ENCODE results near the gene ZNF487.
A peak's percentile ranks its signal among the peaks of the same experiment; 100 is the strongest.
"Not testable (repeated sequence)": the region's sequence is repeated elsewhere in the genome, so short reads cannot be mapped to it uniquely, and the experiment has no call there.

Gene ZNF487

DNA sequence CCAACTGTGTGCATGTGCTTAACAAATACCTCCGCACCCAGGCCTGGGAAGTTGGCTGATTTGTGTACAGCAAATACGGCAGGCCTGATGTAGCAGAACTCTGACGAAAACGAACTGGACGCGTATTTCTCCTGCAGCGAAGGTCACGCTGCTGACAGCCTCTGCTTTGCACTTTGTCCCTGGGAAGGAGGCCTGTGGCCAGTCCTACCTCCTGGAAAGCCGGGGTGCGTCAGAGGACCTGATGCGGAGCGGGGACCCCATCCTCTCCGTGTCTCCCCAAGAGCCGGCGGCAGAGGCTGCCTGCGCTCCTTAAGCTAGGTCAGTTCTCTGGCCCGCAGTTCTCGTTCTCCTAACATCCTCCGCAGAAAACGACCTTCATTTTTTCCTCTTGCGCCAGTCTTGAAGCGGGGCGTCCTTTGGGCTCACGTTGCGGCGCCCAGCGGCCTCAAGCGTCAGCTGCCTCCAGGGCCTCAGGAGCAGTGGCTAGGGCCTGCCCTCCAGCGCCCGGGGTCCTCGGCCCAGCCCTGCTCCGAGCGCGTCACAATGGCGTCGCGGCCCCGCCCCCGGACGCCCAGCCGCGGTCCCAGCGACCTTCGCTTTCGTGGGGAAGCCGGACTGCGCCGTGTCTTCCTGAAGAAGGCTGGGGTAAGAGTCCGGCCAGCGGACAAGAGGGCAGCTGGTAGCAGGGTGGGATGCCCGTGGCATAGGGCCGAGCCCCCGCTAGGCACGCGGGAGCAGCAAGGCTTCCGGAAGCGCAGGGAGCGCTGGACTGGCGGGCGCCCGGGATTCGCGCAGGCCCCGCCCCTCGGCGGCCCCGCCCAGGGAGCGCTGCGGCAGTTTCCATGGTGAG, at the start of gene ZNF487:
Gene ZNF487 (plus strand): TSS at position 821 of the 850 bp plus-strand sequence. CDS start 38,703 bp downstream, outside the sequence.
- peak; percentile 78 for DNase-seq (ENCODE audit: low read depth)

DNA sequence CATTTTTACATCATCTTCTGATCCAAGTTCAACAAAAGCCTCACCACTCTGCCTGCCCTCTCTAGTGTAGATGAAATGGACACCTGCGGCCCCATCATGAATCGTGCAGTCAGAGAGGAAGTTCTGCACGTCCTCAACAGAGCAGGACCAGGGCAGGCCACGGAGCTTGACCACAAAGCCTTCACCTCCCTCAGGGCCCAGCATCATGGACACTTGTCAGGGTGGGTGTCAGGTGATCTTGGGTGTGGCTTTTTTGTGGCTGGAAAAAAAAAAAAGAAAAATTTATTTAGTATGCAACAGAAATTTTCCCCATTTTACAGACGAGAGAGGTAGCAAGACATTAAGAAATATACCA, 49.3 kb upstream of the ZNF487 start:
- no peak for DNase-seq (ENCODE audit: low read depth)

- no peak for DNase-seq (ENCODE audit: low read depth)
Measured at GRCh38 chr10:43389867-43390266, 47.0 kb upstream of the ZNF487 start.

GRCh38 chr10:43390333-43390732, 46.6 kb upstream of the ZNF487 start:
- no peak for DNase-seq (ENCODE audit: low read depth)

- no peak for DNase-seq (ENCODE audit: low read depth)
Measured at GRCh38 chr10:43390759-43391158, 46.2 kb upstream of the ZNF487 start.

DNA sequence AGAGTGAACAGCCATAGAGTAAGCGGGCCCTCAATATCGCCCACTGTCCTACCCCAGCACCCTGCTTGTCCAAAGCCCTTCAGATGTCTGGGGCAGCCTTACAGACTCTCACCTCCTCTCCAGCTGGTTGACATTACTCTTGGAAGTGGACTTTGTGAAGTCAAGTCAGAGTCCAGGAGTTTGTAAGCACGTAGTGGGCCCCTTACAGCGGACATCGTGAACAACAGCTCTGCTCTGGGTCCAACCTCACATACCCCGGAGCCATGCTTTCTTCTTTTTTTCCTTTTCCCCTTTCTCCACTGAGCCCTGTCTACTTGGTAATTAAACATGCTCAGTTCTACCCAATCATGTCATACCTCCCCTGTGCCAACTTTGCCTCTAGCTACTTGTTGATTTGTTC, 45.4 kb upstream of the ZNF487 start:
- DNase-seq (ENCODE audit: low read depth), result no peak

- no peak for DNase-seq (ENCODE audit: low read depth)
Measured at GRCh38 chr10:43392748-43393147, 44.2 kb upstream of the ZNF487 start.

DNA sequence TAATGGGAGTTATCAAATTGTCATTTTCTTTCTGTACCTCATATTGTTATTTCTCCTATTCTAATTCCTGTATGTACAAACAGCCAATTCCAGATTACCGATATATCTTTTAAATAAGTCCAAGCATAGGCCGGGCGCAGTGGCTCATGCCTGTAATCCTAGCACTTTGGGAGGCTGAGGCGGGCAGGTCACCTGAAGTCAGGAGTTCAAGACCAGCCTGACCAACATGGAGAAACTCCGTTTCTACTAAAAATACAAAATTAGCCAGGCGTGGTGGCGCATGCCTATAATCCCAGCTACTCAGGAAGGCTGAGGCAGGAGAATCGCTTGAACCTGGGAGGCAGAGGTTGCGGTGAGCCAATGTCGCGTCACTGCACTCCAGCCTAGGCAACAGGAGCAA, 43.7 kb upstream of the ZNF487 start:
- not testable (repeated sequence) for DNase-seq (ENCODE audit: low read depth)

DNA sequence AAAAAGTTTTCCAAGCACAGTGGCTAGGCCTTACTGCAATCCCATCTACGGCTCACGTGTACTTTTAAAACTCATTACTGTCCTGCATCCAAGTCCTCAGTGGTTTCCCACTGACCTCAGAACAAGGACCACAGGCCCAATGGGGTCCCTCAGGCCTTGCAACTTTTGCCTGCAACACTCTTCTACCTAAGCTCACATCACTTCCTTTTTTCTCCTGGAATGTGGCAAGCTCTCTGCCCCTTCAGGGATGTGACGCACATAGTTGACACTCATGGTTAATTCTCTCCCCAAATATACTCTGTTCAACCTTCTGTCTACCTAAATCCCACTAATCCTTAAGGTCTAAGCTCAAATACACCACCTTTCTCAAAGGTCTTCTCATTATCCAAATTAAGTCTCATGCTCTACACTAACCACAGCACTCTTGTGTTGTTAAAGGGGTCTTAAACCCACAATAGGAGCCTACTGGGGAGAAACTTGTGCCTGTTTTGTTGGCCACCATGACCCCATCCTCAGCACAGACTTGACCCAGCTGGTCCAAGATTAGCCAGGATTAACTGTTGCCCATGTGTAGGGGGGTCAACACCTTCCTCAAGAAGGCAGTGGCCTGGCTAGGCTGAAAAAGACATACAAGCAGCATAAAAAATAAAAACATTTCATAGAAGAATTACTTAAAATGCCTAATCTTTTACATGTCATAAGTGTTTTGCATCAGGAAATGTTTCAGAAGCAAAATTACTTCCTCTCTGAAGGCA, 43.1 kb upstream of the ZNF487 start:
- no peak for DNase-seq (ENCODE audit: low read depth)

GRCh38 chr10:43394868-43395267, 42.0 kb upstream of the ZNF487 start:
- DNase-seq (ENCODE audit: low read depth), result no peak

DNA sequence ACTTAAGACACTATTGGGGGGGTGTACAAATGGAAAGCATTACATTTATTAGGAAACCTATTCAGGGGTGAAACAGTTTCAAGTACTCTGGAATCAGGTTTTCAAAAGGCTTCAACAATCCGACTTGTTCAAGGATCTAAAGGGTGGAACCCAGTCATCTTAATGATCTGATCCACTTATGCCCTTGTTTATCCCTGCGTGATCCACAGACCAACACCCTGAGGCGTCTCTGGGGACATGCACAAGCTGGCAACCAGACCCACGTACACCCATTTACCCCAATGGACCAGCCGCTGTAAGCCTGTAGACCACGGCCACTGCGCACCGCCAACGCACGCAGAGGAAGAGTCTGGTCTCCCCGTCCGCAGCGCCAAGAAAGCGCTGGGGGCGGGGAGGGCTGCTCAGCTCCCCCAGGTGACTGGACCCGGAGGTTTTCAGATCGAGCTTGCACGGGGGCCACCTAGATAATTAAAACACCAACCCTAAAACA, 41.3 kb upstream of the ZNF487 start:
- no peak for DNase-seq (ENCODE audit: low read depth)

DNA sequence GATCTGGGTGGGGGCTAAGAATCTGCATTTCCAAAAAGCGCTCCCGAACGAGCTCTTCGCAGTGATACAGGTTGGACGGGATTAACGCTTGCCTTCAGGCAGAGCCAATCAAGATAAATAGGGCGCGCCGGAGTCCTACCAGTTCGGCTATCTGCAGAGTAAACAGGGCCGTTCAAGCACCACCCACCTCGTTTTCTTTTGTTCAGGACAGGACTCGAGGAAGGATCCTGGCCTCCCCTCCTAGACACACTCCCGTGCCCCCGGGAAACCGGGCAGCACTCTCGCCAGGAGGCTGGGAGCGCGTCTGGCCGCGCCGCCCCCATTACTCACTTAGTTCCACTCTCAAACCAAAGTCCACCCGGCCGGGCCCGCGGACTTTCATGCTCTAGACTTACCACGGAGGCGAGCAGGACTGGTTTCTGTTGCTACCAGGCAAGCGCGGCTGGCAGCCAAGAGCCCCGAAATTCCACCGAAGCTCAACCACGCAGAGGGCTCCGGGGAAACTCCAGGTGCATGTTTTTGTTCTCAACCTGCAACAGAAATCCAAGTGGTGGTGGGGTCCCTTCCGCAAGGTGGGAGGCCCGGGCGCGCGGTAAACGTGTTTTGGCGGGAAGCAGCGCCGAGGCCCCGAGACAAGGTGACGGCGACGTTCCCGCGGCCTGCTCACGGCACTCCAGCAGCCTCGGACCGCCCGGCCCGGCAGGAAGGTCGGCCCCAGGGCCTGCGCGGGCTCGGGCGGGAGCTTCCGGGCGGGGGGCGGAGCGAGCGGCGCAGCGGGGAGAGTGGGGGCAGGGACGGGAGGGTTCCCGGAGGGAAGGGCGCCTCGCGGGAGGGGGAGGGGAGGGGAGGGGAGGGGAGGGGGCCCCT, 40.6 kb upstream of the ZNF487 start:
- DNase-seq (ENCODE audit: low read depth), result peak; percentile 37

GRCh38 chr10:43396928-43397624, 39.8 kb upstream of the ZNF487 start:
- DNase-seq (ENCODE audit: low read depth), result peak; percentile 59

DNA sequence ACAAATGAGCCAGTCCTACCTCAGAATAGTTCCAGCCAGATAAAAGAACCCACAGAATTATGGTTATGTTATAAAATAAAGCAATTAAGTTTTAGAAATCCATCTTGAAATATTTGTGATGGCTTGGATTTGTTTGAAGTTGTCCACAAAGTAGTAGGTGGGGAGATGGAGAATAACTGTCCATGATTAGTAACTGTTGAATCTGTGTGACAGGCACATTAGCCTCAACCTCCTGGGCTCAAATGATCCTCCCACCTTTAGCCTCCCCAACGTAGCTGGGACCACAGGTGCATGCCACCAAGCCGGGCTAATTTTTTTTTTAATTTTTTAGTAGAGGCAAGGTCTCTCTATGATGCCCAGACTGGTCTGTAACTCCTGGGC, 38.0 kb upstream of the ZNF487 start:
- DNase-seq (ENCODE audit: low read depth), result no peak

DNA sequence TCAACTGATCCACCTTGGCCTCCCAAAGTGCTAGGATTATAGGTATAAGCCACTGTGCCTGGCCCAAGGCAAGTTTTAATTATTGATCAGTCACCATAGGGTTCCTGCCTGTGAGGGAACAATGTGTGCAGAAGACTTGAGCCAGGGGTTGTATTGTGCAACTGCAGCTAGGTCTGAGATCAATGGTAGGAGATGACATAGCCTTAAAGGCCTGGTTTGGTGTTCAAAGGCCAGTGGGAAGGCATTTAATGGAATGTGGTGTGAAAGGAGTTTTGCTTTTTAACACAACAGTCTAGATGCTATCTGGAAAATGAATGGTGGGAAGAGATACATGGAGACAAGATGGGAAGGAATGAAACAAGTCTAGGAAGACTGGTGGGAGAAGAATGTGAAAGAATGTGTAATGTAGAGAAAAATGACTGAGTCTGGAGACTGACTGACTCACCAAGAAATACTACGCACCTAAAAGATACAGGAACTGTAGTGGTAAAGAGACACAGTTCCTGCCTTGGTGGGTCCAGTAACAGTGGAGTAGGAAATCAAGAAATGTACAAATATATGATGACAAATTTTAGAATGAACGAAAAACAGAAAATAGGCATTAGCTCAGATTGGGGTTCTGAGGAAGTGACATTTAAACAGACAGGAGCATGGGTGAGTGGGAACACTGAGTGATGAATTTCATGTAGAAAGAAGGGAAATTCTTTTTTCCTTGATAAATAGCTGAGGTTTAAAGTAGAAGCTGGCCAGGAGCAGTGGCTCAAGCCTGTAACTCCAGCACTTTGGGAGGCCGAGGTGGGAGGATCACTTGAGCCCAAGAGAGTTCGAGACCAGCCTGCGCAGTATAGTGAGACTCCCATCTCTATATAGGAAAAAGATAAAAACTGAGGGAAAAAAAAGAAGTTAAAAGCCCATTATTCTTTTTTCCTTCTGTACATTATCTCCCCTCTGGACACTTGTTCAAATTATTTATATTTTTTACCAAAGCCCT, 37.3 kb upstream of the ZNF487 start:
- no peak for DNase-seq (ENCODE audit: low read depth)

DNA sequence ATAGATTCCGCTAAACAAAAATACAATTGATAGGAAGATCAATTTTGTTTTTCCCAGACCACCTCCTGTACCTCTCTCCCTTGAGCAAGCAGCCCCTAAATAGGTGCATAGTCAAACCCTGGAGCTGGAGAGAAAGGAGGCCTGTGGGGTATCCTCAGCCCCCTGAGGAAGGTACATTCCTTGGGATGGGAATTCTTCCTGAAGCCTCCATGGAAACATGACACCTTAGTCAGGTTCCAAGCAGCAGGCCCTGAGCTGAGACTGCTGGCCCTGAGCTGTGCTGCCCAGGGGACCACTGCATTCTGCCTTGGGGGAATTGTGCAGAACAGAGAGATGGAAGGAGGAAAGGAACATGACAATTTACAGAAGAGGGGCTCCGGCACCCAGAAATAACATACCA, 35.3 kb upstream of the ZNF487 start:
- DNase-seq (ENCODE audit: low read depth), result no peak

GRCh38 chr10:43402176-43402575, 34.7 kb upstream of the ZNF487 start:
- DNase-seq (ENCODE audit: low read depth), result no peak

- DNase-seq (ENCODE audit: low read depth), result no peak
Measured at GRCh38 chr10:43402880-43403452, 33.9 kb upstream of the ZNF487 start.

DNA sequence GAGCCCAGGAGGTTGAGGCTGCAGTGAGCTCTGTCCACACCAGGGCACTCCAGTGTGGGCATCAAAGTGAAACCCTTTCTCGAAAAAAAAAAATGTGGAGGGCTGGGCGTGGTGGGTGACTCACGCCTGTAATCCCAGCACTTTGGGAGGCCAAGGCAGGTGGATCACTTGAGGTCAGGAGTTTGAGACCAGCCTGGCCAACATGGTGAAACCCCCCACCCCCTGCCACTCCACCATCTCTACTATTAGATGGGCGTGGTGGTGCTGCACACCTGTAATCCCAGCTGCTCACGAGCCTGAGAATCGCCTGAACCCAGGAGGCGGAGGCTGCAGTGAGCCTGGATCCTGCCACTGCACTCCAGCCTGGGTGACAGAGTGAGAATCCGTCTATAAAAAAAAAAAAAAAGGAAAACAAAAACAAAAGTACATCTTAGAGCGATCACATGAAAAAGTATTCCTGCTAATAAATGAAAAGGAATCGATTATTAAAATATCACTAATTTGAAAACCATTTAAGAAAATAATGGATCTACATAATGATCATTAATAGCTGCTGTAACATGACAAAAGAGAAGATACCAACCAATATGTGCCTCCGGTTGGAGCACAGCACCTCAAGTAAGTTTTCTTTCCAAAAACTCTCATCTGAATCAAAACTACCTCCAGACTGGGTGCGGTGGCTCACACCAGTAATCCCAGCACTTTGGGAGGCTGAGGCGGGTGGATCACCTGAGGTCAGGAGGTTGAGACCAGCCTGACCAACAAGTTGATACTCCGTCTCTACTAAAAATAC, 32.8 kb upstream of the ZNF487 start:
- no peak for DNase-seq (ENCODE audit: low read depth)
